Activated CD8-positive, alpha-beta memory T cell treated with anti-CD3 and anti-CD28 coated beads for 4 hours (primary cell): ENCODE measurements around the gene ENO2.

Source experiments
- DNase-seq, 2 donors: peaks; one replicate each; pipeline ENCODE4 v3.0.0-alpha.2; 2020; ENCODE audit warnings: low read depth in 2 of 2

Gene ENO2

DNA sequence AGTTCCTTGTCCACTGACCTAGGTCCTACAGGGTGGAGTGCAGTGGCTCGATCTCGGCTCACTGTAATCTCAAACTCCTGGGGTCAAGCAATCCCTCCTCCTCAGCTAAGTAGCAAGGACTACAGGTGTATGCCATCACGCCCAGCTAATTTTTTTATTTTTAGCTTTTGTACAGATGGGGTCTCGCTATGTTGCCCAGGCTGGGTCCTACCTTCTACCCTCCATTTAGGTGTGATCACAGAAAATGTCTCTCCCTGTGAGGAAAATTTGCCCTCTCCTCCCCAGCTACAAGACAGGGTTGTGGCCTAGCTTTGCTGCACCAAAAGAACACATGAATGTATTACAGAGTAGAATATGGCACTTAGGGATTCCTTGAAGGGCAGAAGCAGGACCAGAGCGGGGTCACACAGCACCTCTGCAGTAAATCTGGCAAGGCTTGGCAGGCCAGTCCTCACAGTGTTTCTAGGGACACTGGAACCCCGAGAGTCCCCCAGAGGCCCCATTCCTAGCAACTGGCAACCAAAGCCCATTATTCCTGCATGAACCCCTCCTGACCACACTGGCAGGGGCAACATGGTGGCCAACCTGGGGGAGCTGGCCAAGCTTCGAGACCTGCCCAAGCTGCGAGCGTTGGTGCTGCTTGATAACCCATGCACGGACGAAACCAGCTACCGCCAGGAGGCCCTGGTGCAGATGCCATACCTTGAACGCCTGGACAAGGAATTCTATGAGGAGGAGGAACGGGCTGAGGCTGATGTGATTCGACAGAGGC lies 2.0 kb upstream of the ENO2 start:
- DNase-seq = no peak

DNA sequence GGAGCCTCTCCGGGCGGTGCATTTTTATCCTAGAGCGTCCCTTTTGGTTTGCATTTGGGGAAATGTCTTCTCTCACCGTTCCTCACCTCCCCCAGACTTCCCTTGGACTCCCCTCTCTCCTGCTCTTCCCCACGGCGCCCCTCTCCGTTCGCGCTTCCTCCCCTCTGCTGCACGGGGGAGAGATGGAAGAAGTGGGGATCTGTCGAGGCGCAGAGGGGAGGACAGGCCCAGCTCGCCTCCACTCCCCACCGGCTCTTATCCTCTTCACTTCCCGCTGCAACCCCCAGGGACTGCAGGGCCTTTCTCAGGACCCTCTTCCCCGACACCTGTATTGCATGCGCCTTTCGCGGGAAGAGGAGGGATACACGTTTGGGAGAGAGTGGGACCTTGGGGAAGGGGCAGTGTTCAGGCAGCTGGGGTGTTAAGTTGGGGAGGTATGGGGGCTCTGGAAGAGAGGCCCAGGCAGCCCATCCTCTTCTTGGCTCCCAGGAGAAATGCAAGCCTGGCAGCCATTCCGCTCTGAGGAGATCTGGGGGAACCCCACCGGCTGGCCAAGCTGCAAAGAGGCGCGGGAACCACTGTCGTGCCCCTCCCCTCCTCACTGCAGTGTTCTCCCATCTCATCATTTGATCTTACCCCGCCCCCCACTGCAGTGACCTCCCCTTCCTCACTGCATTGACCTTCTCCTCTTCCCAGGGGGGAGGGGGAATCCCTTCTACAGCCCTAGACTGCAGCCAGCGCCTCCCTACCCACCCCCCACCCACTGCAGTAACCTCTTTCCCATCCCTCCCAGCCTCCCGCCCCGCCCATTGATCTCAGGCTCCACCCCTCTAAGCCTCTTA lies 788 bp downstream of the ENO2 start:
- no peak for DNase-seq

DNA sequence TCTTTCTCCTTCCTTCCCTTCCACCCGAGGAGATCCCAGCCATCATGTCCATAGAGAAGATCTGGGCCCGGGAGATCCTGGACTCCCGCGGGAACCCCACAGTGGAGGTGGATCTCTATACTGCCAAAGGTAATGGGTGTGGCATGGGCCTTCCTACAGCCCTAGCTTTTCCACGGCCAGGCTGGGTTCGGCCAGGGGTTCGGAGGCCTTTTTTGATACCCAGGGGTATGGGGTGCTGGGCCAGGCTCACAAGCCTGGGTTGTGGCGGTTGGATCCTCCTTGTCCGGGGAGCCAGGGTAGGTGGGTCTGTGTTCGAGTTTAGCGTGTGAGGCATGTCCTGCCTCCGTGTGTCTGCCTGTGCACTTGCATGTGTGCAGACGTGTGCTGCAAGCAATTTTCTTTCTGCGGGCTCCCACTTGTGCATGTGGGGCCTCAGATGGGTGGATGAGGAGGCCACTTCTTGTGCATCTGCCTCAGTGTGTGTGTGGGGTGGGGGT lies 1.5 kb downstream of the ENO2 start:
- no peak for DNase-seq

DNA sequence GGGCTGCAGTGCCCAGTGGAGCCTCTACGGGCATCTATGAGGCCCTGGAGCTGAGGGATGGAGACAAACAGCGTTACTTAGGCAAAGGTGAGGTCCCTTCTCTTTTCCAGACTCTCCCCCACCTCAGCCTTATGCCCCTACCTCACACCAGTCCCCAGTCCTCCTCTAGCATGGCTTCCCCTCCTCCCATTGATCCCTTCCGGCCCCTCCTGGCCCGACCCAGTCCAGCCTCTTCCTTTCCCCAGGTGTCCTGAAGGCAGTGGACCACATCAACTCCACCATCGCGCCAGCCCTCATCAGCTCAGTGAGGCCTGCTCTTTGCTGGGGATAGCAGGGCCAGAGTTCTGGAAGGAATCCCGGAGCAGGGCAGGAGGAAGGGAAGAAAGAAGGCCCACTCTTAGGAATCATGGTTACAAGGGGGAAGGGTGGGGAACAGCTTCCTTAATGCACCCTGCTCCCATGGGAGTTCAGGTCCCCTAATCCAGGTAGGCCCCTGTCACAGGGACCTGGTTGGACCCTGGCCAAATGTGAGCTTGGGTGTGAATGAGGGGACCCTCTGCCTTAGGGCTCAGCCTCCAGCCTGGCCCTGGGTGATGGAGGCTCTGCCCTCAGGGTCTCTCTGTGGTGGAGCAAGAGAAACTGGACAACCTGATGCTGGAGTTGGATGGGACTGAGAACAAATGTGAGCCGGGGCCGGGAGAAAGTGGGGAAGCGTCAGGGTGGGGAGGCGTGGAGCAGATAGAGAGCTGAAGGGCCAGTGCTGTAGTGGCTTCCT lies 2.2 kb downstream of the ENO2 start:
- DNase-seq = no peak

DNA sequence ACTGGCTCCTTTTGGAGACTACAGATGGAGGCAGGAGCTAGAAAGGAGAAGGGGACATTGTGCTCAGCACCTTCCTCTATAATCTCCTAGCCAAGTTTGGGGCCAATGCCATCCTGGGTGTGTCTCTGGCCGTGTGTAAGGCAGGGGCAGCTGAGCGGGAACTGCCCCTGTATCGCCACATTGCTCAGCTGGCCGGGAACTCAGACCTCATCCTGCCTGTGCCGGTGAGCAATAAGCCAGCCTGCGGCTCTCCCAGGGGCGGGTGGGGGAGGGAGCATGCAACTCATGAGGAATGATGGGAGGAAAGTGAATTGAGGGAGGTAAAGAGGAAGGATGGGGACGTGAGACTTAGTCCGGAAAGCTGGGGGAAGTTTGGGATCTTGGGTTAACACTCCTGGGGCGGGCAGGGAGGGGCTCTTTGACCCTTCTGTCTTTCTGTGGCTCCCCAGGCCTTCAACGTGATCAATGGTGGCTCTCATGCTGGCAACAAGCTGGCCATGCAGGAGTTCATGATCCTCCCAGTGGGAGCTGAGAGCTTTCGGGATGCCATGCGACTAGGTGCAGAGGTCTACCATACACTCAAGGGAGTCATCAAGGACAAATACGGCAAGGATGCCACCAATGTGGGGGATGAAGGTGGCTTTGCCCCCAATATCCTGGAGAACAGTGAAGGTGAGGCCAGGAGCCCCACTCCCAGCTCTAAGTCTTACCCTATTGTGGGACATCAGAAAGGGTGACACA lies 3.3 kb downstream of the ENO2 start:
- DNase-seq = no peak

DNA sequence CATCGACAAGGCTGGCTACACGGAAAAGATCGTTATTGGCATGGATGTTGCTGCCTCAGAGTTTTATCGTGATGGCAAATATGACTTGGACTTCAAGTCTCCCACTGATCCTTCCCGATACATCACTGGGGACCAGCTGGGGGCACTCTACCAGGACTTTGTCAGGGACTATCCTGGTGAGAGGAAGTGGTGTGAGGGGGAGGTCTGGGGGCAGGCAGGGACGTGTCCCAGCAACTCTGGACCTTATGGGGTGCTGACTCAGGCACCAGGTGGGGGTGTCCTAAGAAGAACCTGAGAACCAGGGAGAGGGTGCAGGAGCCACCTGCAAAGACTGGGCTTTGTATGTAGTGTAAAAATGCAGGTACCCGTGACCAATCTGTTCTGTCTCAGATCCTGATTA lies 5.2 kb downstream of the ENO2 start:
- no peak for DNase-seq

DNA sequence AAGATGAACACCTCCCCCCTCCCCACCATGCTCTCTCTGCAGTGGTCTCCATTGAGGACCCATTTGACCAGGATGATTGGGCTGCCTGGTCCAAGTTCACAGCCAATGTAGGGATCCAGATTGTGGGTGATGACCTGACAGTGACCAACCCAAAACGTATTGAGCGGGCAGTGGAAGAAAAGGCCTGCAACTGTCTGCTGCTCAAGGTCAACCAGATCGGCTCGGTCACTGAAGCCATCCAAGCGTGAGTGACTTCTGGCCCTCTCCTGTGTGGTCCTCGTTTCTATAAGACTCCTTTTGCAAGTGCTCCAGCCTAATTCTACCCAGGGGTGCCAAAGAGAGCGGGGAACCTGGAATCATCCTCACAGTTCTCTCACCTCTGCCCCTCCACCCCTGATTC lies 7.2 kb downstream of the ENO2 start:
- DNase-seq = no peak

DNA sequence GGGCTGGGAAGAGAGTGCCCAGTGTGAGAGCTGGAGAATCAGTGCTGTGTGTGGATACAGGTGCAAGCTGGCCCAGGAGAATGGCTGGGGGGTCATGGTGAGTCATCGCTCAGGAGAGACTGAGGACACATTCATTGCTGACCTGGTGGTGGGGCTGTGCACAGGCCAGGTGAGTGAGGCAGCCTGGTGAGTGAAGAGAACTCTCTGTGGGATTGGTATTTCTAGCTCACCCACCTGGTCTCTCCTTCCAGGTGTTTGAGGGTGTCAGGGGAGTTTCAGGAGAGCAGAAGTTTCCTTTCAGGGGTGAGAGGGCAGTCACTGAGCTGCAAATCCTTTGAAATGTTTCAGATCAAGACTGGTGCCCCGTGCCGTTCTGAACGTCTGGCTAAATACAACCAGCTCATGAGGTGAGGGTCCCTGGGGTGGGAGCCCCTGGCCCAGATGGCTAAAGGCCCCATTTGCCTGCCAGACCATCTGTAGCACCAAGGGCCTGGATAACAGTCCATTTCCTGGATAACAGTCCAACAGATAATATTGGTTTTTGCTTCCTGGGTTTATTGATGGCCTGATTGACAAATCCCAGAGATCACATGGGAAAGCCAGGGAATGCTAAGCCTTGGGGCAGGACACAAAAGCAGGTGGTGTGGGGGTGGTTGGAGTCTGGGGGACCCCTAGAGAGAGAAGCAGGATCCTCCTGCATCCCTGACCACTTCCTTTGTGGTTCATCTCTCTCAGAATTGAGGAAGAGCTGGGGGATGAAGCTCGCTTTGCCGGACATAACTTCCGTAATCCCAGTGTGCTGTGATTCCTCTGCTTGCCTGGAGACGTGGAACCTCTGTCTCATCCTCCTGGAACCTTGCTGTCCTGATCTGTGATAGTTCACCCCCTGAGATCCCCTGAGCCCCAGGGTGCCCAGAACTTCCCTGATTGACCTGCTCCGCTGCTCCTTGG lies 7.9 kb downstream of the ENO2 start:
- no peak for DNase-seq

DNA sequence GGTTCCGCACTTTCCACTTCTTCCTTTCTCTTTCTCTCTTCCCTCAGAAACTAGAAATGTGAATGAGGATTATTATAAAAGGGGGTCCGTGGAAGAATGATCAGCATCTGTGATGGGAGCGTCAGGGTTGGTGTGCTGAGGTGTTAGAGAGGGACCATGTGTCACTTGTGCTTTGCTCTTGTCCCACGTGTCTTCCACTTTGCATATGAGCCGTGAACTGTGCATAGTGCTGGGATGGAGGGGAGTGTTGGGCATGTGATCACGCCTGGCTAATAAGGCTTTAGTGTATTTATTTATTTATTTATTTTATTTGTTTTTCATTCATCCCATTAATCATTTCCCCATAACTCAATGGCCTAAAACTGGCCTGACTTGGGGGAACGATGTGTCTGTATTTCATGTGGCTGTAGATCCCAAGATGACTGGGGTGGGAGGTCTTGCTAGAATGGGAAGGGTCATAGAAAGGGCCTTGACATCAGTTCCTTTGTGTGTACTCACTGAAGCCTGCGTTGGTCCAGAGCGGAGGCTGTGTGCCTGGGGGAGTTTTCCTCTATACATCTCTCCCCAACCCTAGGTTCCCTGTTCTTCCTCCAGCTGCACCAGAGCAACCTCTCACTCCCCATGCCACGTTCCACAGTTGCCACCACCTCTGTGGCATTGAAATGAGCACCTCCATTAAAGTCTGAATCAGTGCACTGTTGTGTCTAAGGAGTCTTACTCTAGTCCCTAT lies 8.8 kb downstream of the ENO2 start:
- no peak for DNase-seq

DNA sequence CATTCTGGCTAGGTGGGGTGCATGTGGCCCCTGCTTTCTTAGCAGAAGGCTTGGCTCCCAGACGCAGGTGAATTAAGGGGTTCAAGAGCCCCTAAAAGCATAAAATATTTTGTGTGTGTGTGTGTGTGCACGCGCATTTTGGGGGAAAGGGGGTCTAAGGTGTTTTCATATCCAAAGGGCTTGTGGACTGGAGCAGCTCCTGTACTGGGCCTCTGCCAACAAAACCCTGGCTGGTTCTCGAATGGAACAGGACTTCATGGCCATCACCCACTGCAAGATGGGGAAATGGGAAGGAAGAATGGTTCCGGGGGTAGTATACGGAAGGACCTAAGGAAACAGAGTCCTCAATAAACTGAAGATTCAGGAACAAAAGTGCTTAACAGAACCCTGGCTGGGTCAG lies 9.5 kb downstream of the ENO2 start:
- DNase-seq = no peak

DNA sequence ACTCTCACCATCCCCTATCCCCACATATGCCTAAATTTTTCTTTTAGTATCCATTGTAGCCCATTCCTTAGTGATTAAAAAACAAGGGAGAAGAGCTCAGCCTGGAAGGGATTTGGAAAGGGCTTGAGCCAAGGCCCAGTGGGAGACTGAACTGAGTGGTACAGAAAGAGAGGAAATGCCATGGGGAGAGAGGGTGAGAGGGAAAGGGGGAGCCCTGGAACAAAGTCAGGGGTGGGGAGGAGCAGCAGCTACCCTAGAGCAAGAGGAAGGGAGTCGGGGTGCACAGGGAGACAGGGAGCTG lies 10.8 kb downstream of the ENO2 start:
- DNase-seq = no peak

DNA sequence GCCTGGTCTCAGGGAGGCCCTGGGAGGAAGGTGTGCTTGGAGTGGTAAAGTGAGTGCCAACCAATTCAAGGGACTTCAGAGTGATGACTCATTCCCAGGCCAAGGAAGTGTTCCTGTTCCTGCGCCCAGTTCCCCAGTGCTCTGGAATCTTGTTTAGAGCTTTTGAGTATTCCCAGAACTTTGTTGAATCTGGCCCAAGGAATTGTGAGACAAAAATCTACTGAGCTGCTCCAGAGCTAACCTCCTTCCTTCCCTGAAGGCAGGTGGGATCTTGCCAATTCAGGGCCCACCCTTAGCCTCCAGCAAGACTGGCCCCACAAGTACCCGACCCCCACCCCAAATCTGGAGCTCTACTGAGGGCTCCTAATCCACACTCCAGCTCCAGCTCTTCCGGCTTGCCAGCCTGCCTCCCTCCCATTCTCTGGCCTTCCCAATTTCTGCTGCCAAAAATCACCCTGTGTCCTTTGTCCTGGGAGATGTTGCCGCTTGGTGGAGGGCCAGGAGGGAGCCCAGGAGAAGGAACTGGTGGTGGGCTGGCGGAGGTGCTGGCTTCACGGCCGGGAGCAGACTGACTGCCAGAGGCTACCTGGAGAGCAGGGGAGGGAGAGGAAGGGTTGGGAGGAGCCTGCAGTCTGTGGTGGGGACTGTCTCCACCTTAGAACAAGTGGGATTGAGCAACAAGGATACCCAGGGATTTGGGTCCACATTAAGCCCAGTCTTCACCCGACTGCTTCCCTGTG lies 11.3 kb downstream of the ENO2 start:
- DNase-seq = no peak

DNA sequence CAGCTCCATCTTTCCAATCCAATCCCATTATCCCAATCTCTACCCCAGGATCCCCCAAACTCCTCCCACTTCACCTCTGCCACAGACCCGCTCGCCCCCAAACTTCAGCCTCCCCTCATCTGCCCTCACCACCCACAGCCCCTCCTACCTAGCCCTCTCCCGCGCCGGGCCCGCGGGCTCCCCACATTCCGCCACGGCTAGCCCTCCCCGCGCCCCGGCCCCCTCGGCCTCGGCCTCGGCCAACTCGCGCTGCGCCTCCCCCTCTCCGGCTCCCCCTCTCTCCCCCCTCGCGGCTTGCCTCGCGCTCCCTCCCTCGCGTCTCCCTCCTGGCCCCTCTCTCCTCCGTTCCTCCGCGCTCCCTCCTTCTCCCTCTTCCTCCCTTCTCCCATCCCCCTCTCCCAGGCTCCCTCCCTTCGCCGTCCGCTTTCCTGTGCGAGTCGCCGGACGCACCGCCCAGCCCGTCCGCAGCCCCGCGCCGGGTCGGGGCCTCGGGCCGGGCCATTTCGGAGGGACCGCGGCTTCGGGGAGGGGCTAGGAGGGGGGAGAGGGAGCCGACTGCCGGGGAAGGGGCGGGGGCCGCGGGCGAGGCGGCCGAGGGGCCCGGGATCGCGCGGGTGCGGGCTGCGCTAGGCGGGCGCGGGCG lies 13.1 kb downstream of the ENO2 start, which contains the start of gene ATN1:
ATN1 (plus strand) TSS at position 581 of the 643 bp plus-strand sequence. CDS start 6,043 bp downstream, outside the sequence.
- no peak for DNase-seq

DNA sequence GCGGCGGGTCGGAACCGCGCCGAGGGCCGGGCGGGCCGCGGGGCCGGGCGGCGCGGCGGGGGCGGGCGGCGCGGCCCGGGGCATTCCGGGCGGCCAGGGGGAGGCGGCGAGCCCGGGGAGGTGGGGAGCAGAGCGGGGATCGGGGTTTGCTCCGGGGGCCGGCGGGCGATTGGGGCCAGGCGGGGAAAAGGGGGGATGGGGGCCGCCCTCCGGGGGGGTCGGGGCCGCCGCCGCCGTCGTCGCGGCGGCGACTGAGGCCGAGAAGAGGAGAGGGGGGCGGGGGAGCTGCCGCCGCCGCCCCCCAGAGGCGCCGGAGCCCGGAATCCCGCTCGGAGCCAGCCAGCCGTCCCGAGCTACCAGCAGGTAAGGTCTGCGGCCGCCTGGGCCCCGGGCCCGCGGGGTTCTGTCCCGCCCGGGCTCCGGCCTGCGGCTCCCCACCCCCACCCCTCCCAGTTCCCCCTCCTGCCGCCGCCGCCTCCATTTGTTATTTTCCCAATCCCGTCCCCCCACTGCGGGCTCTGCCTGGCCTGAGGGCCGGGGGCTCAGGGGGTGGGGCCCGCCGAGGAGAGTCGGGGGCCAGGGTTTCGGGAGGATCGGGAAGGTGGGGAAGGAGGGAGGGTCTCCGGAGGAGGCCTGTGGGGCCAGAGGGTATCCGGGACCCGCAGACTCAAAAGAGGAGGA lies 13.8 kb downstream of the ENO2 start:
- no peak for DNase-seq

DNA sequence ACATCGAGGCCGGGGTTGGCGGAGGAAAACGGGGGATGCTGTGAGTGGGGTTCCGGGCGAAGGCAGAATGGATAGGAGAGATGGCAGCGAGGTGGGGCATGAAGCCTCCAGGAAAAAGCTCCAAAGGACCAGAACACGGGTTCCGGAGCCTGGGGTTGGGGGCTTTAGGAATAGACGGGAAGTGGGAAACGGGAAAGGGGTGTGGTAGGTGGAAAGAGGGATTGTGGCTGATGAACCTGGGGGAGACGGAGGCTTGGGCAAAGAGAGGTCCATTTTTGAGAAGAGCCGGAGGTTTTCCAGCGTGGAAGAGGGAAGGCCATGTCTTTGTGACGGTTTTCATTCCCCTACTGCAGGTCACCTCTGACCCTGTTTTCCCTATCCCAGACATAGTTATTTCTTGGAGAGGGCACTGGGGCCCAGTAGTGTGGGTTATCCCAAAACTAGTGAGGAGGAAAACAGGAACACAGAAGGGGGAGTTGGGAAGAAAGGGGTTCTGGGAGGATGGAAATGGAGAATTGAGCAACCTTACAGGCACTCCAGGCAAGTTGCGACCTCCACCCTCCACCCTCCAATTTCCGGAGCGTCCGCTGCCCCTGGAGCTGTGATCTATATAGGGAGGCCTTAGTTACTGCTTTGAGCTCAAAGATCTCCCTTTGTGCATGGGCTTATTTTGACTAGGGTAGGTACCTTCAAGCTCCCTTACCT lies 14.5 kb downstream of the ENO2 start:
- DNase-seq = no peak

DNA sequence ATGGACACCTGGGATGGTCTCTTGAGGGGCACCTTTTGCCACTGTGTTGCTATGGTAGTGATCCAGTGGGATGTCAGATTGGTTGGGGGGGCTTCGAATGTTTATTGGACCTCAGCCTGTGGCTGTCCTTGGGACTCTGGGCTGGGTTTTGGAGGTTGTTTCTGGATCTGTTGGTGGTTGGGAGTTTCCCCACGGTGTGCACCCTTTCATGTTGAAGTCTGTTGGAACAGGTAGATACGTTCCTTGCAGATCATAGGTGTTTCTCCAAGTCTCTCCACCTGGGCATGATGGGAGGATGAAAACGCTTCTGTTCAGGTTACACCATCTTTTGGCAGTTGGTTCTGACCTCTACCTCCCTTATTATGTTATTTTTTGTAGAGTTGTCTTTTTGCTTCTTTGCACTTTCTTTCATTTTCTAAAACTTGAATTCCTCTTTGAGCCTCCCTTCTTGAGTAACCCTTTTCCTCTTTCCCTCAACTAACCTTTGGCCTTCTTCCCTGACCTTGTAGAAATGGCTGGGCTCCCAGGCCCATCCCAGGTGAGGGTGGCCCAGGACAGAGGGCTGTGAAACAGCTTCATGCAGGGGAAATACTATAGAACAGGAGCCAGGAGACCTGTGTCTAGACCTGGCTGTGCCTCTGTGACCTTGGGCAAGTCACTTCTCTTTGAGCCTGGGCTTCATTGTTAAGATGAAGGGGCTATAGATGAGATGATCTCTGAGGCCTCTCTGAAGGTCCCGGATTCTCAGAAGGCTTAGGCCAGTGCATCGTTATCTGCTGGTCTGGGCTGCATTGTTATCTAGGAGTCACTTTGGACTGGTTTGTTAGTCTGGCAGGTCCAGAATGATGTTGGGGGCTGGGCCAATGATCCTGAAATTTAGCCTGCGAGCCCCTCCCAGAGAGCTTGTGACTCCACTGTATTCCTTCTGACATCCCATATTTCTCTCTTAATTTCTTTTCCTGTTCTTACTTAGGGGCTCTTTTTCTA lies 15.4 kb downstream of the ENO2 start:
- no peak for DNase-seq
